ENCODE data around the gene PITPNM3.

- TF ChIP-seq CTCF (IDR thresholded peaks at IDR 0.05 in 2 of 3, conservative IDR thresholded peaks at IDR 0.05 in 1 of 3; ENCODE audit: borderline replicate concordance in 1 of 3, insufficient read depth in 1 of 3, low read depth in 2 of 3, low read length in 2 of 3) (no peak), POLR2AphosphoS5 (IDR thresholded peaks at IDR 0.05; ENCODE audit: low read depth, low read length) (no peak), ZNF274 (IDR thresholded peaks at IDR 0.05; ENCODE audit: low read depth, low read length) (no peak), JUND (IDR thresholded peaks at IDR 0.05) (no peak), YY1 (IDR thresholded peaks at IDR 0.05; ENCODE audit: extremely low read depth, insufficient replicate concordance, low read depth, low read length) (no peak), POLR2A (IDR thresholded peaks at IDR 0.05; ENCODE audit: borderline replicate concordance, extremely low read depth, insufficient read depth, insufficient read length) (no peak), EZH2 (IDR thresholded peaks at IDR 0.05) (no peak), SRF (IDR thresholded peaks at IDR 0.05; ENCODE audit: low read depth) (no peak), FOSL1 (IDR thresholded peaks at IDR 0.05; ENCODE audit: low read depth) (no peak), TCF7L2 (IDR thresholded peaks at IDR 0.05; ENCODE audit: borderline replicate concordance, extremely low read depth, insufficient read depth, insufficient read length) (no peak), MAX (IDR thresholded peaks at IDR 0.05) (no peak), CBX3 (IDR thresholded peaks at IDR 0.05; ENCODE audit: low read depth) (no peak), ZFX (IDR thresholded peaks at IDR 0.05) (no peak)
These were observed 91.8 kb downstream of the PITPNM3 start for GRCh38 chr17:6464446-6465041.

Data from HCT116 (cell line).